Measurements from ENCODE around the gene TRIL. TPM values are rescaled to one million over a fixed set of nuclear protein-coding genes. Genes with fewer than 3 reads are reported as not detected.

Gene TRIL
- total and polyA plus RNA-seq, 2 donors (not counting 1 experiment from before 2014, with no cell fraction given), result not detected

DNA sequence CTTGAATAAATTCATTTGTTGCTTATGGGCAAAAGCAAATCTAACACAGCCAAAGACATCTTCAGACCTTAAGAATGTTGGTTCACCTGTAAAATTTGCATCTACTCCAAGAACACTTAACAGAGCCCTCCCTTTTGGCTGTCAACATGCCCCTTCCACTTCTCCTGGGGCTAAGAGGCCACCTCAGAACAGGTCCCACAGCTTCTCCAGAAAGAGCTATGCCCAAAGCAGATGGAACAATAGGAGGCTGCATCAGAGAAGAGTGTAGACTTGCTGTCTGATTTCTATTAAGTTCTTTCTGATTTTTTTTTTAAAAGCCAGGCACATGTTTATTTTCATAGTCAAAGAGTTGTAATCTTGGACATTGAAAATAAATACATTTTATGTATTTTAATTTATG, 26.1 kb upstream of the TRIL start:
- ATAC-seq (ENCODE audit: low read depth) (no peak), DNase-seq (no peak)
- H4K20me1 ChIP-seq (ENCODE audit: control insufficient read depth, insufficient read depth, low read length, poor library complexity, severe bottlenecking), result no peaks in the 10 kb centered on the region
- Mint-ChIP-seq H3K27me3 (peaks cover 48% of the 10 kb centered on the region), H3K9me3 (ENCODE audit: insufficient read depth) (no peaks in the 10 kb centered on the region), H3K27ac (no peak overlapping the region), H3K4me3 (no peak overlapping the region), H3K4me1 (no peaks in the 10 kb centered on the region)
- no peaks in the 10 kb centered on the region for H3K9me3 ChIP-seq (ENCODE audit: control extremely low read depth in 1 of 3, control insufficient read depth in 2 of 3, insufficient read depth in 1 of 3, low read length in 2 of 3)
- POLR2A ChIA-PET, result no interaction called here
- no peak overlapping the region for H2AFZ ChIP-seq (ENCODE audit: insufficient read depth, low read depth, low read length, poor library complexity, severe bottlenecking)
- H3K9ac ChIP-seq (ENCODE audit: low read length), result no peak overlapping the region
- no peaks in the 10 kb centered on the region for H3K79me2 ChIP-seq (ENCODE audit: control insufficient read depth, insufficient read depth, low read length)
- H3K4me1 ChIP-seq (ENCODE audit: control insufficient read depth in 2 of 2, insufficient read depth in 2 of 2, low read length in 2 of 2), result no peaks in the 10 kb centered on the region
- intact Hi-C loops (cut with micrococcal nuclease), result no loop called here
- no peak overlapping the region for H3K27ac ChIP-seq (ENCODE audit: low read length in 2 of 2)
- H3K27me3 ChIP-seq (replicated peaks in 1 of 4; ENCODE audit: control extremely low read depth in 1 of 4, control insufficient read depth in 3 of 4, insufficient read depth in 4 of 4, low read length in 3 of 4), result no peaks in the 10 kb centered on the region
- no peak overlapping the region for H3K4me2 ChIP-seq (replicated peaks; ENCODE audit: low read depth, low read length, poor library complexity, severe bottlenecking)
- TF ChIP-seq, protein P1, sequence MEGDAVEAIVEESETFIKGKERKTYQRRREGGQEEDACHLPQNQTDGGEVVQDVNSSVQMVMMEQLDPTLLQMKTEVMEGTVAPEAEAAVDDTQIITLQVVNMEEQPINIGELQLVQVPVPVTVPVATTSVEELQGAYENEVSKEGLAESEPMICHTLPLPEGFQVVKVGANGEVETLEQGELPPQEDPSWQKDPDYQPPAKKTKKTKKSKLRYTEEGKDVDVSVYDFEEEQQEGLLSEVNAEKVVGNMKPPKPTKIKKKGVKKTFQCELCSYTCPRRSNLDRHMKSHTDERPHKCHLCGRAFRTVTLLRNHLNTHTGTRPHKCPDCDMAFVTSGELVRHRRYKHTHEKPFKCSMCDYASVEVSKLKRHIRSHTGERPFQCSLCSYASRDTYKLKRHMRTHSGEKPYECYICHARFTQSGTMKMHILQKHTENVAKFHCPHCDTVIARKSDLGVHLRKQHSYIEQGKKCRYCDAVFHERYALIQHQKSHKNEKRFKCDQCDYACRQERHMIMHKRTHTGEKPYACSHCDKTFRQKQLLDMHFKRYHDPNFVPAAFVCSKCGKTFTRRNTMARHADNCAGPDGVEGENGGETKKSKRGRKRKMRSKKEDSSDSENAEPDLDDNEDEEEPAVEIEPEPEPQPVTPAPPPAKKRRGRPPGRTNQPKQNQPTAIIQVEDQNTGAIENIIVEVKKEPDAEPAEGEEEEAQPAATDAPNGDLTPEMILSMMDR (IDR thresholded peaks at IDR 0.05), result no peak
- no peak for TF ChIP-seq EZH2 (IDR thresholded peaks at IDR 0.05; ENCODE audit: borderline replicate concordance, insufficient read depth, low read depth, low read length, poor library complexity, severe bottlenecking)
- CTCF ChIA-PET, result no interaction called here
- H3K4me3 ChIP-seq (ENCODE audit: control extremely low read depth in 1 of 5, extremely low read depth in 1 of 5, insufficient read depth in 1 of 5, low read depth in 2 of 5, low read length in 4 of 5), result no peak overlapping the region
- H3K36me3 ChIP-seq (replicated peaks in 1 of 2; ENCODE audit: control extremely low read depth in 1 of 2, control insufficient read depth in 1 of 2, extremely low read depth in 1 of 2, insufficient read depth in 2 of 2, low read length in 1 of 2), result no peaks in the 10 kb centered on the region

DNA sequence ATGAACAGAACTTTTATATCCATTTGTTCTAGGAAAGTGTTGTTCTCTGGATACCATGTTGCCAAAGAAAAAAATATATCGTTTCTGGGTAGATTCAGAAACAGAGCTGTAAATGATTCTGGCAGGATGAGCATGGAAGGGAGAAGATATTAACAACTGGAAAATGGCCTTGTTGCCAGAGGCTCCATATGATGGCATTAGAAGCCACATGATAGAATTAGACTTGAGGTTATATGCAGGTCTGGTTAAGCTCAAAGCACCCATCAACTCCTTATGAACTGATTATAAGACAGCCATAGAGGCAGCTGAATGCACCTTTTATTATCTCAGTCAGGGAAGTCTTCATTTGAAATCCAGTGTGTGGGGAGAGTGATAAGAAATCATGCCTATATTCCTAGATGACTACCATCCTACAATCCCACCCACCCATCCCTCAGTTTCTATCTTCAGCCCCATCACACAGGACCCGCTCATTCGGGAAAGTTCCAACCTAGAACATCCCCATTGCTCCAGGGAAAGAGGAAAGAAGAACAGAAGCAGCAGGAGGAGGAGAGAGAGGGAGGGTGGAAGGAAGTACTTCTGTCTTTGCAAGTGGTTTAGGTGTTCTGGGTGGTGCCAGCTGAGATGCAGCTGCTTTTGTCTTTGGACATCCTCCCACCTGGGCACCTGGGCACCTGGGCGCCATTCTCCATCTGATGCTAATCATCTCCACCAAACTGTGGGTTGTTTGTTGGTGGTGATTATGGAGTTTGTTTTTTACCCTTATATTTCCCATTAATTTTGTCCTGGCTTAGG, 25.5 kb upstream of the TRIL start:
- H3K36me3 ChIP-seq (replicated peaks in 1 of 2; ENCODE audit: control extremely low read depth in 1 of 2, control insufficient read depth in 1 of 2, extremely low read depth in 1 of 2, insufficient read depth in 2 of 2, low read length in 1 of 2), result no peaks in the 10 kb centered on the region
- 43% methylated on average over 1 of the region's 4 CpGs for WGBS (ENCODE audit: insufficient coverage)
- H3K27me3 ChIP-seq (replicated peaks in 1 of 4; ENCODE audit: control extremely low read depth in 1 of 4, control insufficient read depth in 3 of 4, insufficient read depth in 4 of 4, low read length in 3 of 4), result no peaks in the 10 kb centered on the region
- no peak for DNase-seq
- no peaks in the 10 kb centered on the region for H3K9me3 Mint-ChIP-seq (ENCODE audit: insufficient read depth)
- no peaks in the 10 kb centered on the region for H3K9me3 ChIP-seq (ENCODE audit: control extremely low read depth in 1 of 3, control insufficient read depth in 2 of 3, insufficient read depth in 1 of 3, low read length in 2 of 3)
- intact Hi-C loops (cut with micrococcal nuclease), result no loop called here
- H3K27ac Mint-ChIP-seq, result no peak overlapping the region
- no peaks in the 10 kb centered on the region for H4K20me1 ChIP-seq (ENCODE audit: control insufficient read depth, insufficient read depth, low read length, poor library complexity, severe bottlenecking)
- peaks cover 43% of the 10 kb centered on the region for H3K27me3 Mint-ChIP-seq
- H3K4me1 Mint-ChIP-seq, result no peaks in the 10 kb centered on the region
- no peak overlapping the region for H3K4me3 Mint-ChIP-seq
- no peak overlapping the region for H3K4me2 ChIP-seq (replicated peaks; ENCODE audit: low read depth, low read length, poor library complexity, severe bottlenecking)
- TF ChIP-seq, protein P1 (IDR thresholded peaks at IDR 0.05), result no peak
- TF ChIP-seq EZH2 (IDR thresholded peaks at IDR 0.05; ENCODE audit: borderline replicate concordance, insufficient read depth, low read depth, low read length, poor library complexity, severe bottlenecking), result no peak
- no peak overlapping the region for H3K4me3 ChIP-seq (ENCODE audit: control extremely low read depth in 1 of 5, extremely low read depth in 1 of 5, insufficient read depth in 1 of 5, low read depth in 2 of 5, low read length in 4 of 5)
- H3K4me1 ChIP-seq (ENCODE audit: control insufficient read depth in 2 of 2, insufficient read depth in 2 of 2, low read length in 2 of 2), result no peaks in the 10 kb centered on the region
- H3K79me2 ChIP-seq (ENCODE audit: control insufficient read depth, insufficient read depth, low read length), result no peaks in the 10 kb centered on the region
- ChIA-PET POLR2A (no interaction called here), CTCF (no interaction called here)
- no peak overlapping the region for H2AFZ ChIP-seq (ENCODE audit: insufficient read depth, low read depth, low read length, poor library complexity, severe bottlenecking)
- no peak overlapping the region for H3K27ac ChIP-seq (ENCODE audit: low read length in 2 of 2)
- no peak overlapping the region for H3K9ac ChIP-seq (ENCODE audit: low read length)
- no peak for ATAC-seq (ENCODE audit: low read depth)

All from B cell (primary cell).